A549 treated with Hydrocortisone at 1 μM for 4 hours (cell line): Measurements from ENCODE around the gene CALHM1. TPM values are rescaled to one million over a fixed set of nuclear protein-coding genes. Genes with fewer than 3 reads are reported as not detected.

Experiments
- total RNA-seq: library from RNA; stranded (reverse); fragments of 200-300 nt; extraction: Qiagen RNA extraction; gene quantifications from 5 replicates; pipeline ENCODE4 v1.2.3, GENCODE V29; 2022

CALHM1 gene
- not detected in 5 replicates for total RNA-seq

DNA sequence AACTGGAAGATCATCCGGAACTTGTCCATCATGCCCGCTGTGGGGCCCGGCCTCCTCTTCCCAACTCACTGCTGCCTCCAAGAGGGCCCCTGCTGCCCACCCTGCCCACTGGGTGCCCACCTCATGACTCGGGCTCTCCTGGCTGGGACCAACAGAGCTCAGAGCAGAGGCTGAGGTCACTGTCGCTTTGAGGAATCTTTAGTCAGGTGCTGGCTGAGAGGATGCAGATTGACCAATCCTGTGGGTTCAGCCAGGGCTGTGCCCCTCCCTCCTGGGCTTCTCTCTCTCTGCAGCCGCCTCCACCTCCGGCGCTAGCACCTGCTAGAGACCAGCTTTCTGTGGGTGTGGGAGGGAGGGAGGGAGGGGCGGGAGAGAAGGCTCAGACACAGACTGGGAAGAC, at the start of gene CALHM1:
TSS of gene CALHM1 (minus strand) at position 181 of the 400 bp plus-strand sequence. CDS start at position 32, 149 bp downstream.

GRCh38 chr10:103493362-103493915, 34.7 kb upstream of the CALHM1 start, which contains the start of gene NEURL1:
NEURL1 (plus strand) TSS chr10:103493705; CDS start chr10:103494388, 683 bp downstream.

DNA sequence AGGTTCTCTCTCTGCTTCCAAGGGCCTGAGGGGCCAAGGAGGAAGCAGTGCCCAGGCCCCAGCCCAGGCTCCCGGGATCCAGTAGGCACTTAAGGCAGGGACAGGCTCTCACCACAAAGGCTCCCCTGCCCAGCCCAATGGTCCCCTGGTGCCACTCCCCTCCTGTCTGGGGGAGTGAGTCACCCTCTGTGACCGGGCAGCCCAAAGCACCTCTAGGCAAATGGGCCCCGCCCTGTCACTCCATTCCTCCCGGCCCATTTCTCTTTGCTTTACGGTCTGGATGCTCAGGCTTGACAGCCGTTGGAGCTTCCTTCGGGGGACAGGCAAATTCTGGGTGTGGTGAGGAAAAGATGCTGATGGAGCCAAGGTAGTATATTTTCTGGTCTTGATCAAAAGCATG, 20.4 kb upstream of the CALHM1 start, which contains the start of gene CALHM3:
TSS of gene CALHM3 (minus strand) at position 106 of the 400 bp plus-strand sequence. CDS start 208 bp downstream, outside the sequence.

GRCh38 chr10:103451831-103452505, 6.7 kb downstream of the CALHM1 start, which contains the start of gene CALHM2:
CALHM2 (minus strand) TSS chr10:103452370; CDS start chr10:103449941, 2,429 bp downstream.

Other genes with a start within 250 kb of the CALHM1 start
- gene RPEL1, start 213.0 kb downstream of the CALHM1 start, total RNA-seq = 0.06 TPM in 1 of 5 replicates, not detected in the others
- 19.1 to 24.4 TPM (median 19.5 TPM) in 5 replicates for gene INA, start 181.8 kb downstream of the CALHM1 start, total RNA-seq
- 10.1 to 12.0 TPM (median 10.7 TPM) in 5 replicates for gene PCGF6, start 107.8 kb downstream of the CALHM1 start, total RNA-seq
- gene TAF5, start 90.9 kb downstream of the CALHM1 start, total RNA-seq = 2.2 to 3.1 TPM (median 2.9 TPM) in 5 replicates
- 486 to 546 TPM (median 505 TPM) in 5 replicates for gene ATP5MK, start 62.4 kb downstream of the CALHM1 start, total RNA-seq
- gene PDCD11, start 62.3 kb downstream of the CALHM1 start, total RNA-seq = 37.3 to 43.9 TPM (median 38.5 TPM) in 5 replicates
- gene CALHM2, start 6.5 kb downstream of the CALHM1 start, total RNA-seq = 4.2 to 5.2 TPM (median 5.1 TPM) in 5 replicates
- 0.22 to 0.50 TPM (median 0.41 TPM) in 5 replicates for gene CALHM3, start 20.3 kb upstream of the CALHM1 start, total RNA-seq
- gene NEURL1, start 34.8 kb upstream of the CALHM1 start, total RNA-seq = 0.40 to 0.97 TPM (median 0.70 TPM) in 5 replicates